NOMO-1 treated with DMSO at 0.1 percent for 48 hours (cell line): ENCODE data around the gene HIVEP1.

ENCODE experiments used
- DNase-seq: peaks from one replicate; lab custom pipeline; 2025; ENCODE audit not compliant: unreplicated experiment; lab: John Stamatoyannopoulos, UW

The HIVEP1 gene

DNA sequence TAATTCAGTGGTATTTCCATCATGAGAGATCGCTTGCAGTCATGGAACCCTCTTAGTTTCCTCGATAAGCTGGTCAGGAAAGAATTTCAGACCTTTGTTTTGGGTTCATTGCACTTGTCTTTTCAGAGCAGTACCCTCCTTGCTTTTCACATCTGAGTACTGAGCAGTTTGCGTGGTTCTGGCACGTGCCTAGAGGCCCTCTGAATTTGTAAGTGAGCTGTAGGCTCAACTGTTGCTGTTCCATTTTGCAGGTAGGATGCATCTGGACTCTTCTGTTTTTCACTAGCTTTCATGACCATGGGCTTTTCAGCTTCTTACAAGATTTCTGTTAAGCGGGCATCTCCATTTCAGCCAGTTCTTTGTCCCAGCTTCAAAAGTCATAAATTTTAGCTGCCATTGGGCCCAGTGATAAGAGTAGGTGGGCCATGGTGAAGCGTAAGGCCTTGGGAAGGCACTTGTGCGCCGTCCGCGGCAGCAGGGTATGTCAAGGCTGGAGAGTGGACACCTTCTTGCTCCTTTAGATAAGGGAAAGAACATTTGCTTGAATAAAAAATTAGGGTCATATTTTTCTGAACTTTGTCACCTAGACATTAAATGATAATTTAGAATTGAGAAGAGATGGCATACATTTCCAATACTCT is 35.8 kb downstream of the HIVEP1 start:
- no peak for DNase-seq

DNA sequence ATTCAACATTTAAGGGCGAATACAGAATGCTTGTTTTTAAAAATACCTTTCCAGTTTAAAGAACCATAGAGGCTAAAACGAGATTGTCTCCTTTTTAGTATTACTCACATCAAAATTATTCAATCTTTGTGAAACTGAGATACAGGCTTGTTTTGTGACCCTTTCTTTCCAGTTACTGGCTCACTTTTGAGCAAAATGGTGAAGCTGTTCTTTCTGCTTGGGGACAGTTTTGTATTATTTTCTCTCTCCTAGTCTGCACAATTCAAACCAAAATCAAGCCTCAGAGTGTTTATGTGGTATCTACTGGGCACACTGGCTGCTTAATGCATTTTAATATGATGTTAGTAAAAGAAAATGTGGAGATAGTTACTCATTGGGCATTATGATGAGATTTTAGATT is 36.5 kb downstream of the HIVEP1 start:
- DNase-seq = no peak

GRCh38 chr6:12049165-12049564 is 37.1 kb downstream of the HIVEP1 start:
- no peak for DNase-seq

GRCh38 chr6:12051861-12052368 is 39.8 kb downstream of the HIVEP1 start:
- DNase-seq = peak; percentile 86

DNA sequence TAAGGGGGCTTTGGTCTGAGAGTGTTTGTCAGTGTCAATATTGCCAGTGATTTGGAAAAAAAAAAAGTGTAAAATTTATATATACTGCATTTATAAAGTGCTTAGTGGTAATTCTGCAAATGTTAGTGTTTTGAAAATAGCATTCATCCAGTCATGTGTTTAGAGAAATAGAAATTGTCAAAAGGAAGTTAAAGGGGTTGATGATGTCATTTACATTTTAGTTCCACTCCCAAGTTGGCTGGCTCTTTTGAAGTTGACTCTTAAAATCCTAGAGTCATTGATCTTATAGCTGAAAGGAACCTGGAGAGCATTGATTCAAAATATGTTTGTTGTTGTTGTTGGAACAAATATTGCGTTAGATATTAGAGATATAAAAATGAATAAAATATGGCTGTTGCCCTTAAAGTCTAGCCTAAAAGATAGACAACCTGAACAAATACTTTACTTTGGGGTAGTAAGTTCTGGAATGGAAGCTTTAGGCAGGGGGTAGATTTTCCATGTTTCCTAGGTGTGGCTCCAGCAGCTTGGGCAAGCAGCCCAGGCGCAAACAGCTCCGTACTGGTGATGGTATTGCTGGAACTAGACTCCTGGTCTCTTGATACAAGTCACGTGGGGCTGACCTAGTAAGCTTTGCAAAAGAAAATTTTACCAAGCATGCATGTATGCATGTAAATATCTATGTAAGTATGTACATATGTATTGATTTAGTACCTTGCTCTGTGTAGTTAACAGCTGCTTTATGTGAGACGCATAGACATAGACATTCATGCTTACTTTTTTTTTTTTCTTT is 46.3 kb downstream of the HIVEP1 start:
- no peak for DNase-seq

- DNase-seq = peak; percentile 93
These were observed 48.9 kb downstream of the HIVEP1 start for GRCh38 chr6:12060780-12061609.

GRCh38 chr6:12062605-12063004 is 50.5 kb downstream of the HIVEP1 start:
- no peak for DNase-seq

DNA sequence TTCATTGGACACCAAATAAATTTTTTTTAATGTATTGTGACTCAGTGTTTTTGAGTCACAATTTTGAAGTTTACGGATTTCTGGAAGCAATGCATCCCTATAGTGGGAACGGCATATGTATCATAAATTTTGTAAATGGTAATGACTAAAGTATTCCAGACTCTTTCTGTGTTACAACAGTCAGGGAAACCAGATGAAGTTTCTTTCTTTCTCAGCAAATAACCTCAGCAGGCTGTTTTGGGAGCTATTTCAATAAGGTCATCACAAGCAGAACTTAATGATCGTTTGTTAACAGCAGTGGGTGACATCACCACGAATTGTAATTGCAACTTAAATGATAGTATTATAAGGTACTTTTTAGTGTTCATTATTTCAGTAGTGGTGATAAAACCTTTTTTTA is 52.0 kb downstream of the HIVEP1 start:
- no peak for DNase-seq

GRCh38 chr6:12064538-12065071 is 52.5 kb downstream of the HIVEP1 start:
- DNase-seq = no peak

DNA sequence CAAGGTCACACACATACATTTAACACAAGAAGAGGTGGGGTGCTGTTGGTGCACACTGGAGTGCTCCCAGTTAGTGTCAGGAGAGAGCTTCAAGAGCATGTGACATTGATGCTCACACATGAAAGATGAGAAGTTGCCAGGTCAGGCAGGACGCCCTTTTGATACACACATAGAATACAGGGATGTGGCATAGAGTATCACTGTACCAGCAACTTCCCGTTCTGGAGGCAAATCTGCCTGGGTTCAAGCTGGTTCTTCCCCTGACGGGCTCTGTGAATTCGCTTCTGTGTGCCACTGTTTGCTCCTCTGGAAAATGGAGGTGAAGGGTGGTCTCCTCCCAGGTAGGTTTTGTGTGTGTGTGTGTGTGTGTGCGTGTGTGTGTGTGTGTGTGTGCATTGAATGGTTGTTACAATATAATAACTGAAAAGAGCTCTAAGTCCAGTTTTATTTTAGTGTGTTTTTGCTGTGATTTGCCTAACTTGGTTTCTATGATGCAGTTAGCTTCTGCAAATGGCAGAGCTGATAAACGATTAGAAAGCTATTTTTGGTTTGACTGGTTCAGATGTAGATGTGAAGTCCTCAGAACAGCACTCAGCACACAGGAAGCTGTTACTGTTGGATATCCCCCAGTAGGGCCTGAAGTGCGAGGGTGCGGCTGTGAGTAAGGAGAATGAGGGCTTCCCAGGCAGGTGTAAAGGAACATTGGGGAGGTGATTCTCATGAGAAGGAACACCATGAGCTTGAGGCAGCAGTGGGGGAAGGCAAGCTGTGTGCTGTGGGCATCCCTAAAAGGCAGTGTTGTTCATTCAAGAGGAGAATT is 53.4 kb downstream of the HIVEP1 start:
- no peak for DNase-seq

GRCh38 chr6:12066297-12066696 is 54.2 kb downstream of the HIVEP1 start:
- DNase-seq = no peak

GRCh38 chr6:12068899-12069557 is 56.9 kb downstream of the HIVEP1 start:
- DNase-seq = peak; percentile 44

GRCh38 chr6:12069891-12070529 is 57.9 kb downstream of the HIVEP1 start:
- DNase-seq = no peak

DNA sequence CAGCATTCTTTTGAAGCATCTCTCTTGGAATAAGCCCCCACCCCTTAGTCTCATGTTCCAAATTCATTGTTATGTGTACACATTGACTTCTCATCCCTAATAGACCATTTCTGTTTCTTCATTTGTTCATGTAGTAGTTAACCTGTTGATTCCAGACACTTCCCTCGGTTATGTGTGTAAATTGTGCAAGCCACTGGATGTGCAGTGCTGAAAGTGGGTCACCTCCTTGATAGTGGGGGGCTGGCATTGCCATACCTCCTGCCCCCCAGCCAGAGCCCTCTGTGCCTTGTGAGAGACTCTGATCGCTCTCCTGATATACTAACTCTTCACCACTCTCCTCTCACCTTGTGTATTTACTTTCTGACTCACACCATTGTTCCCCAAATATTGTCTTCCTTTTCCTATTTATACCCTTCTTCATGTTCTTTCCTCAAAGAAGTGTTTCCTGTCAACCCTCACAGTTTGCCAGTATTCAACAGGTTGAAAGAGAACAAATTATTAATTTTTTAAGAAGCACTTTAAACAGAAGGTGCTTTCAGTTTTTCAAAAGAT is 59.0 kb downstream of the HIVEP1 start:
- DNase-seq = no peak

DNA sequence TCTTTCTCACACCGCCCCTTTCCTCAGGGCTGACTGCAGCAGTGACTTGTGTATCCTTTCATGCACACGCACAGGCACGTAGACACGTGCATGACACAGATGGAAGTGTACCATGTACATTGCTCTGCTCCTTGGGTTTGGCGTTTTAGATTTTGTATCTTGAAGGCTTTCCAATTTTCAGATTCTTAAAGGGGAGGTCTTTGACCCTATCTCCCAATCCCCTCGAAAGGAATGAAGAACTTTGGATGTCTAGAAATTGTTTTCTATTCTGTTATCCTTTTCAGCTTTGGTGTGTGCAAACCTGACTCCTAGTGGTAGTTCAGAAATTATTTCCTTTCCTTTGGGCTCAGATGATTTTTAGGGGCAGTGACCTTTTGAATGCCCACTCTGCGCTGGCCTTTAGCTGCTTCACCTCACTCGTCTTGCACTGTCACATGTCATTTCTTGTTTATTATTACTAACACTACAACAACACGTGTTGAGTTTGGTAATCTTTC is 63.0 kb downstream of the HIVEP1 start:
- DNase-seq = no peak

DNA sequence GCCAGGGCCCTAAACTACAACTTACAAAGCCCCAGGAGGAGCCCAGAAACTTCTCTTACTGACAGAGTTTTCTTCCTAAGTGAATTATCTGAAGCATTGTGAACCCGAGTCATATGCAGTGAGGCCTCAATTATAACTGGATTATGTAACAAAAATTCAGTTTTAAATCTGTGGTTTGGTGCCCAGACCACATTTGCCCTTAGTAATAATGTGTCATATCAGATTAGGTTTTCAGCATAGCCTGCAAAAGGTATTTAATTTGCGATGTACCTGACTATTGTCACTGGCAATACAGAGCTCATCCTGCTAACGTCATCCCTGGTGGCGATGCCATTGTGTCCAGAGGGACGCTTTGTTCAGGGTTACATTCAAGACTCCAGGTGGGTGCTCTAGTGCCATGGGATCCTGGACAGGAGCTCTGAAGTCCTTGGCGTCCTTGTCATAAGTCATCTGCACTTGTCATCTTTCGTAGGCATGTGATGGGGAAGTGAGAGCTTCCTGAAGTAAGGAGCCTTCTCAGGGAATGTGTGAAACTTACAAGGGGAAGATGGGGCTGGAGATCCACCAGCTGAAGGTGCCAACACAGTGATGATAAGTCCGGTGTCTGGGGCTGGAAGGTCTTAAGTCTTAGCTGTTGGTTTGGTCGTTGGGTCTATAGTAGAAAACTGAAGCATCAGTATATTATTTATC is 65.1 kb downstream of the HIVEP1 start:
- DNase-seq = peak; percentile 38

GRCh38 chr6:12078014-12078413 is 65.9 kb downstream of the HIVEP1 start:
- no peak for DNase-seq

- DNase-seq = peak; percentile 11
These were observed 69.7 kb downstream of the HIVEP1 start for GRCh38 chr6:12081771-12082170.
